Inflammatory macrophage treated with lipopolysaccharide for 1 hour (primary cell): Measurements from ENCODE around the gene AP3D1.

Experiments used
- DNase-seq, 2 donors: peaks; one replicate each; pipeline ENCODE4 v3.0.0-alpha.2; 2020 to 2022

AP3D1 gene

DNA sequence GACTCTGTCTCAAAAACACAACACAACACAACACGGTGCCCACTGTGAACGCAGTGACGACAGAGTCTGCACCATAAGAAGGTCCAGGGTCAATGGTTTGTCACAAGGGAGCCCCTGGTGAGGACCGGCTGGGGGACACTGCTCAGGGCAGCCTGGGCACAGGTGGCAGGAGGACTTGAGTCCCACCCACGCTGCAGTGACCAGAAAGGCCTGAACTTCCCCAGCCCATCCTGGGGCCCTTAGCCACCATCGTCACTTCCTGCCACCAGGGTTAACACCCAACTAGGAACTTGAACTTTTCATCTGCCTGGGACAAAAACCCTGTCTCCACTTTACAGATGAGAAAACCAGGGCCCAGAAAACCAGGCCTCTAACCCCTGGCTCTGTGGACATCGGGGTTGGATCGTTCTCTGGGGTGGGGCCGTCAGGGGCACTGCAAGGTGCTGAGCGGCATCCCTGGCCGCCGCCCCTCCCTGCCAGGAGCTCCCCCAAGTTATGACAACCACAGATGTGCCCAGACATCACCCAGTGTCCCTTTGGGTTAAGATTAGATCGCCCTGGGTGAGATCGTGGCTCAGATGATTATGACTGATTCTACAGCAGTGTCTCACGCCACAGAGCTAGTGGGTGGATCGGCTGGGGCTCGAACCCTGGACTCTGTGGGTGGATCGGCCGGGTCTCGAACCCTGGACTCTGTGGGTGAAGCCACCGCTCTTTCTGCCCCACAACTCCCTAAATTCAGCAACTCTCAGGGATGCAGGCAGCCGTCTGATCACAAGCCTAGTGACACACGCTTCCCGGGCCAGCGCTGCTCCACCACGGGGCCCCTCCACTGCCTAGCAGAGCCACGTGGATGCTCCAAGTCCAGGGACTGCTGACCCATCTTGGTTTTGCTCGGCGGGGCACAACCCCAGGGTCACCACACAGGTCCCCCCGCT, 69.2 kb downstream of the AP3D1 start:
- peak; percentile 80 to 83 for DNase-seq

GRCh38 chr19:2080336-2080988, 70.9 kb downstream of the AP3D1 start:
- peak in 1 of 2 donors; percentile 42 for DNase-seq

- DNase-seq: no peak
Observed at GRCh38 chr19:2079865-2080301, 71.5 kb downstream of the AP3D1 start.

DNA sequence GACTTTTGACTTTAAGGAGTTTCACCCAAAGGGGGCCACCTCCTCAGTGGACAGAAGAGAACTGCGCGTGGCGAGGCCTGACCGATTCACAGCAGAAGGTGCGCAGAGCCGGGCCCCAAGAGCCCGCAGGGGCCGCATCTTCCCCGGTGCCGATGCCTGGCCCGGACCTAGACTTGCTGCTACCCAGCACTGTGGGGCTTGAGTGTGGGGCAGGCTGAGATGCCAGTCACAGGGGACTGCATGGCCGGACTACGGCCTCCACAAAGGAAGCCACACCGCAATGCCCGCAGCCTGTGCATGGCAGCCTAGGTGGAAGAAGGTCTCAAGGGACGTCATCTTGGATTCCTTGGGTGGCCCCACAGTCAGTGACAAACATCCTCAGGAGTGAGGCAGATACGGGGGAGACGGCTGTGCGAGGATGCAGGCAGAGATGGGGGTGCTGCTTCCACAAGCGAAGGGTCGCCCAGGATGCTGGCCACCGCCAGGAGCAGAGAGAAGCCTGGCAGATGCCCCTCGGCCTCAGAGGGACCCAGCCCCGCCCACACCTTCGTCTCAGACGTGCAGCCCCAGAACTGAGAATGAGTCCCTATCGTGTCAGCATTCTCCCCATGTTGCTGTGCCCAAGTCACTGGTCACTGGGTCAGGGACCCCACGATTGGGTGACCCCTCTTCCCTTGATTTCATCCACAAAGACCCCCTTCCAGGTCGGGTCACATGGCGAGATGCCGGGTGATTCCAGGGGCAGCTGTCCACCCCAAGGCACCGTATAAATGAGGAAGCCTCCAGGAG, 72.1 kb downstream of the AP3D1 start:
- no peak for DNase-seq

DNA sequence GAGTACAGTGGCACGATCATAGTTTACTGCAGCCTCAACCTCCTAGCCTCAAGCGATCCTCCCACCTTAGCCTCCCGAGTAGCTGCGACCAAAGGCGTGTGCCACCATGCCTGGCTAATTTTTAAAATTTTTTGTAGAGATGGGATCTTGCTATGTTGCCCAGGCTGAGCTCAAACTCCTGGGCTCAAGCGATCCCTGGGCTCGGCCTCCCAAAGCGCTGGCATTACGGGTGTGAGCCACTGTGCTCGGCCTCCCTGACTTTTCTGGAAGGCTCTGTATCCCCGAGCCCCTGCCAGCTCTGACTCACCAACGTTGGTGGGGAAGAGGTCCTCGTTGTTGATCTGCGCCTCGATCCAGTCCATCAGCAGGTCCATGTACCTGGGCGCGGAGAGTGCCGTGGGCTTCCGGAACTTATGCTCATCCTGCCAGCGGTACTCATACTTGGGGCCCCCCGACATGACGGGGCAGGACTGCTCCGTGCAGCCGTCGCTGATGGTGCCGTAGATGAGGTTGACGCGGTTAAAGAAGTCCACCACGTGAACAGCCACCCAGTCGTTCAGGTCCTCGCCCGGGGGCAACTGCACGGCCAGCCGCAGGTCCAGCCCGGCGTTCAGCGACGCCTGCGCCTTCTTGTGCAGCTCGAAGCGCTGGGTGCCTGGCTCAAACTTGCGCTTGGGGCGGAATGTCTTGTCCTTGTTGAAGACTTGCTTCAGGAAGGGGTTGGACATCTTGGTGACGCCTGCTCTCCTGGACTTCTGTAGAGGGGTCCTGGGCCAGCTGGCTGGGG, 73.3 kb downstream of the AP3D1 start:
- DNase-seq: no peak

GRCh38 chr19:2077398-2077797, 74.0 kb downstream of the AP3D1 start:
- no peak for DNase-seq

DNA sequence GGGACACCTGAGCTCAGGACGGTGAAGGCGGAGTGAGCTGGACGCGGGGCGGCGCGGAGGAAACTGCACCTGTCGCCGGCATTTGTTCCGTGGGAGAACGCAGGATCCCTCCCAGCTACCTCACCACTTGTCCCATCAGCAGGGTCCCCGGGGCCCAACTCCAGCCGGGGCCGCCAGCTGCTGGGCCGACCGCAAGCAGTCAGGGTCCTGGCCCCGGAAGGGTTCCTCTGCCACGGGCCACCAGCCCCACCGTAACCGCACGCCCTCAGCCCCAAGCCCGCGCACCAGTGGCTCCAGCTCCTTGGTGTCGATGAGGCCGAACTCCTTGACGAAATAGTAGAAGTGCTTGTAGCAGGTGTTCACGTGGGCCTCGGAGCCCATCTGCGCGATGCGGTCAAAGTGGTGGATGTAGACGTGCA, 74.8 kb downstream of the AP3D1 start:
- no peak for DNase-seq

DNA sequence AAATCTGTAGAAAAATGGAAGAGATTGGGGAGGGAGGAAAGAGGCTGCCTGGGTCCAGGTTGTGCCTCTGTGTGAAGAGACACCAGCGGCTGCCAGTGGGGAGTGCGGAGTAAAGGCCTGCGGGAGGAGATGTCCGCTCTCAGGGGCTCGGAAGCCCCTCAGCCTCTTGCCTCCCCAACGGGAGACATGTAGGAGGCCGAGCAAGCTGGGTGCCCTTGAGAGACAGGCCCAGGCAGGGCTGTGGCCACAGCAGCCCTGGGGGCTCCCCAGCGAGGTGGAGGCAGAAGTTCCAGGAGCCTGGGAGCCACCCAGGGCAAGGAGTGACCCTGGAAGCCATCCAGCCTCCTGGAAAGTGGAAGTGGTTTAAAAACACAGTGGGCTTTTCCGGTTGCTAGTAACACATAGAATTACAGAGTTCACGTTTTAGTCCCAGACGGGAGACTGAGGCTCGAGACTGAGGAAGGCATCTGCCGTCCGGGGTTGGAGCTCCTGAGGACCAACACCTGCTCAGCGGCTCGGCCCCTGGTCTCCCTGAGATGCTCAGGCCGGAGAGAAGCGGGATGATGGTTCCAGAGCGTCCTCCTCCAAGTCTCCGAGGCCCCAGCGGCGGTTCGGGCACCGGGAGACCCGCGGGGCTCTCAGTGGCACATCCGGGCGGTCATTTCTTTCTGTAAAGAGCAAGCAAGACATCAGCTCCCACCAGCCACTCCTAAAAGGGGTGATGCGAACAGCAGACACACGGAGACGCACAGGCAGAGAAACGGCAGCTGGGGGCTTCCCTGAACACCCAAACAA, 78.4 kb downstream of the AP3D1 start:
- no peak for DNase-seq

DNA sequence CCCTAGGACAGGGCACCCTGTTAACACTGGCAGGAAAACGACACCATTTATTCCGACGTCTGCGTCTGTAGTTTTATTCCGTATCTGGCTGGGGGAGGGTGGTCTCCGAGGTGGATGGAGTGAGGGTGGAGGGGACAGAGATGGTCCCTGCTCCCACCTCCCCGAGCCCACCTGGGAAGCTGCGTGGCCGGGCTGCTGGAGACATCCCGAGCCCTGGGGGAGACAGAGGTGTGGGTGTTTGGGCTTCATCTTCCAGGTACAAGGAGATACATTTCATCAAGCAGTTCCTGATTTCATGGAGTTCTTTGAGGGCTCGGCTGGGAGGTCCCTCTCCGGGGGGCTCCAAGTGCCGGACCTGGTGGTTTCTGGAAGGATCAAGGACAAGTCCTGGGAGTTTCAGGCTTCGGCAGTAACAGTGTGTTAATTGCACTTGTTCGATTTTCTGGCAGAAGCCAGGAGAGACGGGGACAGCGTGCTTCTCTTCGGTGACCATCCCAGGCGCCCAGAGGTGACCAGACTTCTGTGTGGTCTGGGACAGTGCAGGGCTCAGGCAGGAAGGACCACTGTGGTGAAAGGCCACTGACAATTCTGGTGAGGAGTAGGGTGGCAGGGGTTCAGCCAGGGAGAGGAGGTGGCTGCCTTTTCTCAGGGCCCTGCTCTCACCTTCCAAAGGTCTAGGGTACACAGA, 80.2 kb downstream of the AP3D1 start:
- DNase-seq: no peak

GRCh38 chr19:2070436-2070827, 80.9 kb downstream of the AP3D1 start:
- DNase-seq: no peak

DNA sequence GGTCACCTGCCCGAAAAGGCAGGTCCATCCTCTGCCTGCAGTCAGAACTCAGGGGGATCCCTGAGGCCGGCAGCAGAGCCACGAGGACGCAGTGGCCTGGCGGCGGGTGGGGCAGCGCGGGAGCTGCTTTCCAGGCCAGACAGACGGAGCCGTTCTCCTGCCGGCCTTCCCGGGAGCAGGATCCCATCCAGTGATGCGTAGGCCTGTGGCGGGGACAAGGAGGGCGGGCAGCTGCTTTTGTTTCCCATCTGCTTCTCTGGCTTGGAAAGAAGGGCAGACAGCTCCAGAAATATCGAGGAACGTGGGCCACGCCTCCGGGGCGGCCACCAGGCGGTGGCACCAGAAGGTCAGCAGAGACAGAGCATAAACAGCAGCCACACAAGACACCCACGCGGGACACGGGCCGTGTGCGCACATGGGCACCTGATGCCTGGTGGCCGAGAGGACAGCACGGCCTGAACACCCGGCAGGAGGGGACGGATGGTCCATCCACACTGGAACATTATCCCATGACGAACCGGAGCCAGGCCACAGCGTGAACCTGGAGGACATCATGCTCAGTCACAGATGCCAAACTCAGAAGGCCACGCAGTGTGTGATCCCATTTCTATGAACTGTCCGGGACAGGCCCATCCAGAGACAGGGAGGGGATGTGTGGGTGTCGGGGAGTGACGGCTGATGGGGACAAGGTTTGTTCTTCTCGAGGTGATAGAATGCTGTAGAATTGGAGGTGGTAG, 86.4 kb downstream of the AP3D1 start:
- no peak for DNase-seq

GRCh38 chr19:2064395-2064787, 87.0 kb downstream of the AP3D1 start:
- DNase-seq: no peak

DNA sequence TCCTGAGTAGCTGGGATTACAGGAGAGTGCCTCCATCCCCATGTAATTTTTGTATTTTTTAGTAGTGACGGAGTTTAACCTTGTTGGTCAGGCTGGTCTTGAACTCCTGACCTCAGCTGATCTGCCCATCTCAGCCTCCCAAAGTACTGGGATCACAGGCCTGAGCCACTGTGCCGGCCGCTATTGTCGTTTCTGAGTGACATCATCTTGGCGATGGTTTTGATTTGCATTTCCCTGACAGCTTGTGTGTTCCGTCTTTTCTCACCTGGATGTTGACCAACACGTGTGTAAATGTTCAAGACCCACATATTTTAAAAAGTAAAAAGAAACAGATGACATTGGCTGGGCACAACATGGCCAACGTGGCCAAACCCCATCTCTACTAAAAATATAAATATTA, 87.5 kb downstream of the AP3D1 start:
- DNase-seq: no peak

DNA sequence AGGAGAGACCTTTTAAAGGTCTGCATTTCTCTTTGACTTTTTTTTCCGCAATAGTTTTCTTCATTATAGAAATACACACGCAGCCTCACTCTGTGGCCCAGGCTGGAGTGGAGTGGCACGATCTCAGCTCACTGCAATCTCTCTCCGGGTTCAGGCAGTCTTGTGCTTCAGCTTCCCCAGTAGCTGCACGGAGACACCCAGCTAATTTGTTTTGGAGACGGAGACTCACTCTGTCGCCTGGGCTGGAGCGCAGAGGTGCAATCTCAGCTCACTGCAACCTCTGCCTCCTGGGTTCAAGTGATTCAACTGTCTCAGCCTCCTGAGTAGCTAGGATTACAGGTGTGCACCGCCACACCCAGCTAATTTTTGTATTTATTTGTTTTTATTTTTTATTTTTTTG, 88.6 kb downstream of the AP3D1 start:
- no peak for DNase-seq

GRCh38 chr19:2062389-2062729, 89.0 kb downstream of the AP3D1 start:
- DNase-seq: no peak

- peak; percentile 97 to 99 for DNase-seq
Observed at GRCh38 chr19:2061495-2062388, 89.6 kb downstream of the AP3D1 start.

DNA sequence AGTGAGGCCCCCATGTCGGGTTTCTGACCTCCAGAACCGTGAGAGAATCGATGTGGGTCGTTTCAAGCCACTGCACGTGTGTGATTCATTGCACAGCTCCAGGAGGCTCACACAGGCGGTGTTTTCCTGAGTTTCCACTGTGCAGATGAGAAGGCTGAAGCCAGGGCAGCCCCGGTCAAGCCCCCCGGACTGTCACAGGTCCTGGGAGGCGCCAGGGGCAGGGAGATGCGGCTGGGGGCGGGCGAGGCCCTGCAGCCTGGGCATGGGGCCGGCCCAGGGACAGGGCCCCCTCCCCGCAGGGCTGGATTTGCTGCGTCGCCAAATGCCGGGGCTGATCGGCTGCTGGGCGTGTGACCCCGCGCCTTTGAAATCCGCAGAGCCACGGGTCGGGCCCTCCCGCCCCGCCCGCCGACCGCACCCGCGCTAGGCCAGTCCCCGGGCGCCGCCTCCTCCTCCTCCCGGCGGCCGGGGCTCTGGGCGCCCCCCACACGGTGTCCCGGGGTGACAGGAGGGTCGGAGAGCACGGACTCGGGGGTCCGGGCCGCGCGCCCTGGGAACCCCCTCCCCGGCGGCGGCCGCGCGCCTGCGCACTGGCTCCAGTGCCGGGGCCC, 90.4 kb downstream of the AP3D1 start:
- DNase-seq: peak; percentile 47 to 87

DNA sequence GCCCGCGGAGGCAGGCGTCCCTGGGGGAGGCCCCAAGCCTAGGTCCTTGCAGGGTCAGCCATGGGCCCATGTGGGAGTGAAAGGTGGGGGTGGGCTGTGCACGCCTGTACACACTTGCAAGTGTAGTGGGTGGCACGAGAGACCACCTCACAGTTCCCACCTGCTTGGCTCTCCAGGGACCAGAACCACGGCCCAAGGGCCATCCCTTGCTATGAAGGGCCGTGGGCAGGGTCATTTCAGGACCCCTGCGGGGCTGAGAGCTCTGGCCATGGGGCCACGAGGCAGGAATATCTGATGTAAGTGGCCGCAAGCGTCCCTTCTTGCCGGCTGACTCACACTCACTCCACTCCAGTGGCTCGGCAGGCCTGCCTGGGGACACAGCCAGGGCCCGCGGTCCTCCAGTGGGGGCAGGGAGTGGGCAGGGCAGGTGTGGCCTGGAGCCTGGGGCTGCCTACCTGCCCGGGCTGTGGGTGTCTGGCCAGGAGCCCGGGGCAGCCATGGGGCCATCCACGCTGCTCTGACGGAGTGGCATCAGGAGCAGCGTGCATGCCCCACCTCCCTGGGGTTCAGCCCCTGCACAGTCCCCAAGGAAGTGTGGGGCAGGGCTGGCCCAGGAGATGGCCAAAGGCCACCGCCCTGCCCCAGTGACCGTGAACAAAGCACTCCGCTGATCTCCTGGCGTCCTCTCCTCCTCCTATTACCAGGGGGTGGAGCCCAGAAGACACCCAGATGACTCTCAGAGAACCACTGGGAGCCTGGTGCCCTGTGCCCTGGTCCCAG, 91.8 kb downstream of the AP3D1 start:
- DNase-seq: no peak
